ENCODE results near the gene ATXN8OS.

DNA sequence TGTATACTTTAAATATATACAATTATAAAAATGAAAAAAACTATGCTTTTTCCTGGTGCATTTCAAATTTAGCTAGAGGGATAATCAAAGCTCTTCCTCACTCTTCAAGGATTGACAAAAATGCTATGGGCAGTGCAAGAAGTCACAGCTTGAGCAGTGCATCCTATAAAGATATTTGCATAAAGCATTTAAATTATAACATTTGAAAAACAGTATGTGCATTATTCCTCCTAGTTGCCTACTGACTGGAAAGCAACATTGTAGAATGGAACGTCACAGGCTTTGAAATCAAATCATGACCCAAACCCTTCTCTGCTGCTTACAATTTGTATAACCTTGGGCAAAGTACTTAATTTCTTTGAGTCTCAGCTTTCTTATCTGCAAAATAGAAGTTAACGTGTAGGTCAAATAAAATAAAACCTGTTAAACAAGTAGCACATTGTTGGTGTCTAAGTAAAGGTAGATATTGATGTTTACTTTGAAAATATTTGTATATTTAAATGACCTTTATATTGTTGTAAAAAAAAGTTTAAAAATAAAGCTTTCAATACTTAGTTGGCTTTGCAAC, 9.8 kb downstream of the ATXN8OS start:
- TF ChIP-seq, protein P1, sequence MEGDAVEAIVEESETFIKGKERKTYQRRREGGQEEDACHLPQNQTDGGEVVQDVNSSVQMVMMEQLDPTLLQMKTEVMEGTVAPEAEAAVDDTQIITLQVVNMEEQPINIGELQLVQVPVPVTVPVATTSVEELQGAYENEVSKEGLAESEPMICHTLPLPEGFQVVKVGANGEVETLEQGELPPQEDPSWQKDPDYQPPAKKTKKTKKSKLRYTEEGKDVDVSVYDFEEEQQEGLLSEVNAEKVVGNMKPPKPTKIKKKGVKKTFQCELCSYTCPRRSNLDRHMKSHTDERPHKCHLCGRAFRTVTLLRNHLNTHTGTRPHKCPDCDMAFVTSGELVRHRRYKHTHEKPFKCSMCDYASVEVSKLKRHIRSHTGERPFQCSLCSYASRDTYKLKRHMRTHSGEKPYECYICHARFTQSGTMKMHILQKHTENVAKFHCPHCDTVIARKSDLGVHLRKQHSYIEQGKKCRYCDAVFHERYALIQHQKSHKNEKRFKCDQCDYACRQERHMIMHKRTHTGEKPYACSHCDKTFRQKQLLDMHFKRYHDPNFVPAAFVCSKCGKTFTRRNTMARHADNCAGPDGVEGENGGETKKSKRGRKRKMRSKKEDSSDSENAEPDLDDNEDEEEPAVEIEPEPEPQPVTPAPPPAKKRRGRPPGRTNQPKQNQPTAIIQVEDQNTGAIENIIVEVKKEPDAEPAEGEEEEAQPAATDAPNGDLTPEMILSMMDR (IDR thresholded peaks at IDR 0.05), result no peak
- no peak for TF ChIP-seq EZH2 (IDR thresholded peaks at IDR 0.05; ENCODE audit: borderline replicate concordance, insufficient read depth, low read depth, low read length, poor library complexity, severe bottlenecking)

Data from B cell (primary cell).